ENCODE measurements around the gene IL22RA2. TPM values are rescaled to one million over a fixed set of nuclear protein-coding genes. Genes with fewer than 3 reads are reported as not detected.

The IL22RA2 gene
- total RNA-seq, 2 donors from 2014 or later = not detected

DNA sequence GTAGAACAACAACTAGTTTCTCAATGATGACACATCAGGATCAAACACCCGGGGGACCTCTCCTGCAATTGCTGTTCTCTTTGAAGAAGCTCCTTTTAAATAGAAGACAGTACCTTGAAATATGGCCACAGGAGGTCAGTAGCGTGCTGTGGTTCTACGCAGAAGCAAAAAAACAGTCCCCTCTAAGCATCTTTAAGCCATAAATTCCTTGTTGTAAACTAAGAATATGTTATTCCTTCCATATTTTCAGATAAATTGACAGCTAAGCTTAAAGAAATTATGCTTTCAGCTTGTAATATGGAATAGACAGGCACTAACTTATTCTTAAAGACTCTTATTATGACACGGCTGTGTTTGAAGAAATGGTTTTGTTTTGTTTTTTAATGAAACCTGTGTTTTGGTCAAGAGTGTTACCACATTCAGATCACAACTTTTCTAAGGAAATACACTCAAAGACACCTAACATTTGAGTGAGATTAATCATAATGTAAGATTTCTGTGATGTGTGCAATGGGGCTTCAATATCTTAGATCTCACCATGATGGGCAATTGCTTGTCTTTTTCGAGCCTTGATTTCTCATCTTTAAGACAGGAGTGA, 78.9 kb downstream of the IL22RA2 start:
- Mint-ChIP-seq H3K9me3 (no peaks in the 10 kb centered on the region), H3K36me3 (ENCODE audit: low read depth) (no peaks in the 10 kb centered on the region), H3K4me3 (peak overlapping the region; percentile 33), H3K27me3 (peaks cover 4% of the 10 kb centered on the region), H3K4me1 (no peaks in the 10 kb centered on the region), H3K27ac (peak overlapping the region; percentile 36)
- ATAC-seq (replicated peaks) = peak; percentile 66

Other genes starting within 250 kb of the IL22RA2 start
- under 1 TPM in 1 of 2 donors, not detected in 1; 0.06 TPM for gene IL20RA, start 128.7 kb downstream of the IL22RA2 start, total RNA-seq
- gene IFNGR1, start 45.7 kb upstream of the IL22RA2 start, total RNA-seq = 10 to 100 TPM; 20.9 to 26.9 TPM